ENCODE data around the gene MRPS34.

Gene MRPS34

DNA sequence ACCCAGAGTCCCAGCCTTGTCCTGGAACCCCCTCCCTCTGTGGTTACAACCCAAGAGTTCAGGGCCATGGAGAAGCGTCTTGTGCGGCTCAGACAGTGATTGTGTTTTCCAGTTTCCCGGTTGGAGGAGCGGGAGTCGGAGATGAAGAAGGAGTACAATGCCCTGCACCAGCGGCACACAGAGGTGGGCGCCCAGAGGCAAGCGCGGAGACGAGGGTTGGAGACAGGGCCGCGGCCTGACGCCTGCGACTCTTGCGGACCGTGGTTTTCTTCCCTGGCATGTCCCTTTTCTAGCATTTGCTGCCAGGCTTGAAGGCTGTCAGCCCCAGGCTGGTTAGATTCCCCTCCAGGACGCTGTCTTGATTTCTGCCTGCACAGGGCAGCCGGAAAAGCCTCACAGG lies 43.9 kb downstream of the MRPS34 start:
- no peak for DNase-seq (ENCODE audit: low read depth in 3 of 3)

DNA sequence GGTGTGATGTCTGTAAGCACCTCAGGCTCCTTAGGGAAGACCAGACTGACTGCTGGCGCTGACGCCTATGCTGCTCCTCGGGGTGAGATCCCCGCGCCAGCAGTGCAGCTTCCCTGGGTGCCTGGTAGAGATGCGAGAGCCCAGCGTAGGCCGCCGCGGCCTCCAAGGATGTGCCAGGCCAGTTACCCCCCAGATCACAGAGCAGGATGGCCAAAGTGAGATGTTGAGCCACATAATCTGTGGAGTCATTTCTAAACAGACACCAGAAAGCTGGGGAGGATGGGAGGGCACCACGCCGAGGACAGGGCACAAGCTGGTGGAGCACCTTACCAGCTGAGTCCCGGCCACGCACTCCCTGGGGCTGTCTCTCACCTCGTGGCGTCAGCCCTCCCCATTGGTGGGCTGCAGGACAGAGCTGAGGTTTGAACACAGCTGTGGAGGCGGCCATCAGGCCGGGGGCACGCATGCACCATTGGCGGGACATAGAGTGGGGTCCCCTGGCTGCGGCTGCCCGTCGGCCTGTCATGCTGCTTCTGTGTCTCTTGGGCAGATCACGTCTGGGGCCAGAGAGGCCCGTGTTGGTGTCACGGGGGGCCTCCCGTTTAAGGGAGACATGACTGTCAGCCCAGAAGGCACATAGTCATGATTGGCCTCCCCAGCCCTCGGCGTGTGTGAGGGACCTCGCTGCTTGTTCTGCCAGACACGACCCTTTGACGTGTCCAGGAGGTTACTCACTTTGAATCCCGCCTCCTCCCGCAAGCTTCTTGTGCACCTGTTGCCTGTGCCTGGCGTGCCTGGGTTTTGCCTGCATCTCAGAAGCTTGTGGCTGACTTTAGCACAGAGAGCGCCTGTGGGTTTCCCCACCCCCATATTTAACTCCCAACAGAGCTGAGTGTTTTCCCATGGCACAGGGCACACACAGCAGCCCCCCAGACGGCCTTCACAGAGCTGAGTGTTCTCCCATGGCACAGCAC lies 45.0 kb downstream of the MRPS34 start:
- DNase-seq (ENCODE audit: low read depth in 3 of 3): no peak

DNA sequence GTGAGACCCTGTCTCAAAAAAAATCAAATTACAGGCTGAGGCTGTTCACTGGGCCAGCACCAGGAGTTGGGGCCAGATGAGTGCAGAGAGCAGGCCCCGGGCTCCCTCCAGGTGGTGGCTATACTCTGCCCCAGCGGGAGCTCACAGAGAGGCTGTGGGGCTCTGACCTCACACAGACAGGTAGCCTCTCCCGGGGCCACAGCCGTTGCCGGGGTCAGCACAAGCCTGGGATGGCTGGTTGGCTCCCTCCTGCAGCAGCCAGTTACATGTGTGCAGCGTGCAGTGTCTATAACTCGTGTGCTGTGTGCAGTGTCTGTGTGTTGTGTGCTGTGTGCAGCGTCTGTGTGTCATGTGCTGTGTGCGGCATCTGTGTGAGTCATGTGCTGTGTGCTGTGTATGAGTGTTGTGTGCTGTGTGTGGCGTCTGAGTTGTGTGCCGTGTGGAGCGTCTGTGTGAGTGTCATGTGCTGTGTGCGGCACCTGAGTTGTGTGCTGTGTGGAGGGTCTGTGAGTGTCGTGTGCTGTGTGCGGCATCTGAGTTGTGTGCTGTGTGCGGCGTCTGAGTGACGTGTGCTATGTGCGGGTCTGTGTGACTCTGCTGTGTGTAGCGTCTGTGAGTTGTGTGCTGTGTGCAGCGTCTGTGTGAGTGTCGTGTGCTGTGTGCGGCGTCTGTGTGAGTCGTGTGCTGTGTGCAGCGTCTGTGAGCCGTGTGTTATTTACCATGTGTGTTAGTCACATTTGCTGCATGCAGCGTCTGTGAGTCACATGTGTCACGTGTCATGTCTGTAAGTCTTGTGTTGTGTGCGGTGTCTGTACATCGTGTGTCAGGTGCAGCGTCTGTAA lies 46.1 kb downstream of the MRPS34 start:
- no peak for DNase-seq (ENCODE audit: low read depth in 3 of 3)

DNA sequence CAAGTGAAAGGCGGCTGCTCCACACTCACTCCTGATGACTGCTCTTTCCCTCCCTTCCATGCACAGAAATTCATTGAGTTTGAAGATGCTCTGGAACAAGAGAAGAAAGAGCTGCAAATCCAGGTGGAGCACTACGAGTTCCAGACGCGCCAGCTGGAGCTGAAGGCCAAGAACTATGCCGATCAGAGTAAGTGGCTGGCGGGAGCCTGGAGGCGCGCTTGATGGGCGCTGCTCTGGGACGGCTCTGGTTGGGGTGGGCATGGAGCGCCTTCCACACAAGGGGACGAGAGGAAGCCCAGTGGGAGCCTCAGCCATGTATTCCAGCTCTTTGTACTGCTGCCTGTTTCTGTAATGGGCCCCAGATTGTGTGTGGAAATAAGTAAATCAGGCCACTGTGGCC lies 48.4 kb downstream of the MRPS34 start:
- no peak for DNase-seq (ENCODE audit: low read depth in 3 of 3)

DNA sequence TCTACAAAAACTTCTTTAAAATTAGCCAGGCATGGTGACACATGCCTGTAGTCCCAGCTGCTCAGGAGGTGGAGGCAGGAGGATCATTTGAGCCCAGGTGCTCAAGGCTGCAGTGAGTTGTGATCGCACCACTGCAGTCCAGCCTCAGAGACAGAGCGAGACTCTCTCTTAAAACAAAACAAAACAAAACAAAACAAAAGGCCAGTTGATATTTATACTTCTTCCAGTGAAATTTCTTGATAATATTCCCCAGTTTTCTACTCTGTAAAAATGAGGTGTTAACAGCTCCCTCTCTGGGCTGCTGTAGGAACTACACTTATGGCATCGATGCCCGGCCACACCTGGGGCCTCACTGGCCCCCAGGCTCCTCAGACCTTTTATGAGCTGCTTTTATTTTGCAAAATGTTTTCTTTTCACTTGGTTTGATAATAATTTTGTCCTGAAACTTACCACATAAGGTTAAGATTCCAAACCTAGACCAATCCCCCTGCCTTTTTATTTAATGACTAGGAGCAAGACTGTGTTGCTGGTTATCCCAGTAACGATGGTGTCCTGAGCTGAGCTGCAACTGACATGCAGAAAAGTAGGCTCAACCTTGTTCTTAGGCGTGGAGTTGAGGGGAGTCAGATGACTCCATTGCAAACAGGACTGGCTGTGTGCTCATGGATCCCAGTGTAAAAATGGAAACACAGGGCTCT lies 49.3 kb downstream of the MRPS34 start:
- no peak for DNase-seq (ENCODE audit: low read depth in 3 of 3)

Data from stimulated activated CD4-positive, alpha-beta T cell treated with anti-CD3 and anti-CD28 coated beads, TNF-alpha, amount 100 ng/mL, for 4 hours (primary cell).